Measurements from ENCODE around the gene GCN1.
"Not testable (repeated sequence)": the region's sequence is repeated elsewhere in the genome, so short reads cannot be mapped to it uniquely, and the experiment has no call there.

The GCN1 gene, protein sequence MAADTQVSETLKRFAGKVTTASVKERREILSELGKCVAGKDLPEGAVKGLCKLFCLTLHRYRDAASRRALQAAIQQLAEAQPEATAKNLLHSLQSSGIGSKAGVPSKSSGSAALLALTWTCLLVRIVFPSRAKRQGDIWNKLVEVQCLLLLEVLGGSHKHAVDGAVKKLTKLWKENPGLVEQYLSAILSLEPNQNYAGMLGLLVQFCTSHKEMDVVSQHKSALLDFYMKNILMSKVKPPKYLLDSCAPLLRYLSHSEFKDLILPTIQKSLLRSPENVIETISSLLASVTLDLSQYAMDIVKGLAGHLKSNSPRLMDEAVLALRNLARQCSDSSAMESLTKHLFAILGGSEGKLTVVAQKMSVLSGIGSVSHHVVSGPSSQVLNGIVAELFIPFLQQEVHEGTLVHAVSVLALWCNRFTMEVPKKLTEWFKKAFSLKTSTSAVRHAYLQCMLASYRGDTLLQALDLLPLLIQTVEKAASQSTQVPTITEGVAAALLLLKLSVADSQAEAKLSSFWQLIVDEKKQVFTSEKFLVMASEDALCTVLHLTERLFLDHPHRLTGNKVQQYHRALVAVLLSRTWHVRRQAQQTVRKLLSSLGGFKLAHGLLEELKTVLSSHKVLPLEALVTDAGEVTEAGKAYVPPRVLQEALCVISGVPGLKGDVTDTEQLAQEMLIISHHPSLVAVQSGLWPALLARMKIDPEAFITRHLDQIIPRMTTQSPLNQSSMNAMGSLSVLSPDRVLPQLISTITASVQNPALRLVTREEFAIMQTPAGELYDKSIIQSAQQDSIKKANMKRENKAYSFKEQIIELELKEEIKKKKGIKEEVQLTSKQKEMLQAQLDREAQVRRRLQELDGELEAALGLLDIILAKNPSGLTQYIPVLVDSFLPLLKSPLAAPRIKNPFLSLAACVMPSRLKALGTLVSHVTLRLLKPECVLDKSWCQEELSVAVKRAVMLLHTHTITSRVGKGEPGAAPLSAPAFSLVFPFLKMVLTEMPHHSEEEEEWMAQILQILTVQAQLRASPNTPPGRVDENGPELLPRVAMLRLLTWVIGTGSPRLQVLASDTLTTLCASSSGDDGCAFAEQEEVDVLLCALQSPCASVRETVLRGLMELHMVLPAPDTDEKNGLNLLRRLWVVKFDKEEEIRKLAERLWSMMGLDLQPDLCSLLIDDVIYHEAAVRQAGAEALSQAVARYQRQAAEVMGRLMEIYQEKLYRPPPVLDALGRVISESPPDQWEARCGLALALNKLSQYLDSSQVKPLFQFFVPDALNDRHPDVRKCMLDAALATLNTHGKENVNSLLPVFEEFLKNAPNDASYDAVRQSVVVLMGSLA (N-terminal part only)

DNA sequence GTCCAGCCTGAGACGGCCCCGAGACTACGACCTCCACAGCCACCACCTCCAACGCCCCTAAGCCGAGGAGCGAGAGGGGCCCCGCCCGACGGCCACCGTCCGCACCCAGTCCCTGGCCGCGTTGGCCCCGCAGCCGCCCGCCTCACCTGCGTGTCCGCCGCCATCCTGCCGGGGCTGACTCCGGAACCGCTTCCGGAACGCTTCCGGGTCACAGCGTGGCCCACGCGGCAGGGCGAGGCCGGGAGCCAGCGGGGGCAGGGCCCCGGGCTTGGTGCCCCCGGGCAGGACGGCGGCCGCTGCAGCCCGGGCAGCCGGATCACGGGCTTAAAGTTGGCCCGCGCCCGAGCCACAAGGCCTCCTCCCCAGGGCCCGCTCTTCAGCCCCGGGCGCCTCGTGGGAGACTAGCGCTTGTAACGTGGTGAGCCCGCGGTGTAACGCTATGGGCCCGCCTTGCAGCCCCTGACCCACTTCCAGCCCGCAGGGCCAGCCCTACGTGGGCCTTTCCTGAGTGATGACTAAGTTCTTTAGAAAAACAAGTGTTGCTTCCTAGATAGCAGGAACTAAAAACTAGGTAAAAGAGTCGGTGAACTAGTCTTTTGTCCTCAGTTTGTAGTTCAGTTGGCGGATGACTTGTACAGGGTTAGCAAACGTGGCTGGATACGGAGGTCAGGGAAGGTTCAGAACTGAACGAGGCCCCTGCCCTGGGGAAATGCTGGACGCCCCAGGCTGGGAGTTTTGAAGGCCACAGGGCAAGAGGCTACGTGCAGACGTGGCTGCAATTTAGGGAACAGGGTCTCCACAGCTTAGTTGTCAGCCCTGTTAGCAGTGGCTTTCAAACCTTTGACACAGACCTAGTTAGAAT is at the start of gene GCN1:
Gene GCN1, minus strand, starts transcription at position 182 of the 862 bp plus-strand sequence. Its CDS starts 18 bp downstream, at position 164.
- no peak for DNase-seq

DNA sequence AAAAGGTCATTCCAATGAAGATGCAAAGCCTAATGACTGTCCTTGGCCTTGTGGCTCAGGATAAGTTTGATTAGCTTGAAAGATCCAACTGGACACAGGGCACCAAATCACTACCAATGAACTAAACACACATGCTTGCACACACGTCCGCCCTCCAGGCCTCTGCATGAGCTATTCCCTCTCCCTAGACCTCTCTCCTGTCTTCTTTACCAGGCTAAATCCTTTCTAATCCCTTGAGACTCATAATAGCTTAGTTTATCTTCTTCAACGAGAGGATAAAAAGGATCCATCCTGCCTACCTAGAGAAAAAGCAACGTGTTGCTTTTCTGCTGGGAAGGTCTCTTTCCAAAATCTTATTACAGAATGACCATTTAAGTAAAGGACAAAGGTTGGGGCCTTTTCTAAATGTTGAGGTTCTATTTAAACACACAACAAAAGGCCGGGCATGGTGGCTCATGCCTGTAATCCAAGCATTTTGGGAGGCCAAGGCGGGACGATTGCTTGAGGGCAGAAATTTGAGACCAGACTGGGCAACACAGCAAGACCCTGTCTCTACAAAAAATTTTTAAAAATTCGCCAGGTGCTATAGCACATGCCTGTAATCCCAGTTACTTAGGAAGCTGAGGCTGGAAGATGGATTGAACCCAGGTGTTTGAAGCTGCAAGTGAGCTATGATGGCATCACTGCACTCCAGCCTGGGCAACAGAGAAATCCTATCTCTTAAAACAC is 48.6 kb upstream of the GCN1 start:
- no peak for DNase-seq

DNA sequence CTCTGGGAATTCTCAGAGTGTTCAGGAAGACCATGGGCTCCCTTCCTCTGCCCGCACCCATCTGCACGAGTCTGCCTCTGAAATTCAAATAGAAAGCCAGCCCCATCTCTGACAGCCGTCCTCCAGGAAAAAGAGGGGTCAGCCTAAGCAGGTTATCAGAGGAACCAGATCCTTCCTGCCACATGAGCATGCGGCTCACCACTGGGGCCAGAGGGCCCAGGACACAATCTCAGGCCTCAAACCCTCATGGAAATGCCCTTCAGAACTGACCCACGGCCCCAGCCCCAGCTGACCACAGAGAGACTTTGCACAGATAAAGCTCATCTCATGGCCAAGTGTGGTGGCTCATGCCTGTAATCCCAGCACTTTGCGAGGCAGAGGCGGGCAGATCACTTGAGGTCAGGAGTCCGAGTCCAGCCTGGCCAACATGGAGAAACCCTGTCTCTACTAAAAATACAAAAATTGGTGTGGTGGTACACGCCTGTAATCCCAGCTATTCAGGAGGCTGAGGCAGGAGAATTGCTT is 47.8 kb upstream of the GCN1 start:
- no peak for DNase-seq

DNA sequence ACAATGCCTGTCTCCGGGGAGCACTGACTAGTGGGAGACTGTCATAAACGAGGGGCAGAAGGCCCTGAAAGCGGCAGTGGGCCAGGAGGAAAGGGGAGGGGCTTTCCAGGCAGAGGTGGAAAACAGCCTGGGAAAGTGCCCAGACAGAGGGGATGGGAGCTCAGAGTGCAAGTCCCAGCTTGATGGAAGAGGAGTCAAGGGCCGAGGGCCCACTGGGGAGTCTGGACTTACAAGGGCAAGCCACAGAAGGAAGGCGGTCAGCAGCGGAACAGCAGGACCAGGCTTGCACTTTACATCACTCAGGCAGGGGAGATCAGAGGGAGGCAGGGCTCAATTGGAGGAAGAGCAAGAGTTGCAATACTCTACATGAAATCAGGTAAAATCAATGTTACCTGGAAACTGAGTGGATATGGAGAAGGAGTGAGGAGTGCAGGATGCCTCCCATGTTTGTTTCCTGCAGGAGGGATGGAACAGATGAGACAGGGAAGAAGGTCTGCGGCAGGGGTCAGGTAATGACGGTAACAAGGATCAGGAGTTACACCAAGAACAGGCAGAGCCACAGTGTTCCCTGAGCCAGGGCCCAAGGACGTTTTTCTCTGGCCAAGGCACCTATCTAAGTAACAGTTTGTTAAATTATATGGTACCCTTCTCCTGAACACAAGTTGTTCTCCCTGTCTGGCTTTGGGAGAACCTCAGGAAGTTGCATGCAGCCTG is 47.2 kb upstream of the GCN1 start:
- DNase-seq = no peak

DNA sequence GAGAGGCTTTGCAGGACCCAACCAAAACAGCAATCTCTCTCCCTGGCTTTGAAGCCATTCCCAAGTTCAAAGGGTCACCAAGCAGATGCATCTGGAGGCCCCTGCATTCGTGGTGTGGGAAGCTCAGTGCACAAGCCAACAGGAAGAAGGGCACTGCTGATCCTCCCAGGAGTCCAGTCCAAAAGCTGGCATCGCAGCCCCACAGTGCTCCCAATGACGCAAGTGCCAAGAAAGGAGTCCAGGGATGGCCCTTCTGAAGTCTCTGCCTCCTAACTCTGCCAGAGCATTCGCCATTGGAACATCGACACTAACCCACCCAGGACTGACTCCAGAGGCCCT is 45.9 kb upstream of the GCN1 start:
- no peak for DNase-seq

DNA sequence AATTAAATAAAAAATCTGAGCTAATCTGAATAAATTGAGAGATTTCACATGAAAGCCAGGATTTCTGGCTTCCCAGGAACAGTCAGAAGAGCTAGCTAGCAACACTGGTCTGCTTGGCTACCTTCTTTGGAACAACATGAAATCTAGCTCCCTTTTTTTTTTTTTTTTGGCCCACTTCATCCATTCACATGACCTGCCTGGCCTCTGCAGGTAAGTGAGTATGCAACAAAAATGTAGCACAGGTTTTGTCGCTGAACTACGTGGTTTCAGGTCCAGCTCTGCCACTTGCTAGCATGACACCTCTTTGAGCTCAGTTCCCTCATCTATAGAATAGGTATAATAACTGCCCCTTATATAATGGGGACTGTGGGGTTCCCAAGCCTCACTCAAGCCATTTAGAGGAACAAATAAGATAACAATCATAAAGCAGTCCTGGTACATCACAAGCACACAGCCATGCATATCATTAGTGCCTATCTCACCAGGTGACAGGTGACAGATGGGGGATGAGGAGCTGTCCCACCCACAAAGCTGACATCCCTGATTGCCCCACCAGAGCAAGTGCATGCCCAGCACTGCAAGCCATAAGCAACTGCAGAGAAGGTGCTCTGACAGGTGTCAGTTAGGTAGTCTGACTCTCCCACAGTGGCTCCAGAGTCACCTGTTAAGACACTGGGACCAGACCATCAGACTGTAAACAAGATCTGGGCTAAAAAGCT is 45.4 kb upstream of the GCN1 start:
- no peak for DNase-seq

DNA sequence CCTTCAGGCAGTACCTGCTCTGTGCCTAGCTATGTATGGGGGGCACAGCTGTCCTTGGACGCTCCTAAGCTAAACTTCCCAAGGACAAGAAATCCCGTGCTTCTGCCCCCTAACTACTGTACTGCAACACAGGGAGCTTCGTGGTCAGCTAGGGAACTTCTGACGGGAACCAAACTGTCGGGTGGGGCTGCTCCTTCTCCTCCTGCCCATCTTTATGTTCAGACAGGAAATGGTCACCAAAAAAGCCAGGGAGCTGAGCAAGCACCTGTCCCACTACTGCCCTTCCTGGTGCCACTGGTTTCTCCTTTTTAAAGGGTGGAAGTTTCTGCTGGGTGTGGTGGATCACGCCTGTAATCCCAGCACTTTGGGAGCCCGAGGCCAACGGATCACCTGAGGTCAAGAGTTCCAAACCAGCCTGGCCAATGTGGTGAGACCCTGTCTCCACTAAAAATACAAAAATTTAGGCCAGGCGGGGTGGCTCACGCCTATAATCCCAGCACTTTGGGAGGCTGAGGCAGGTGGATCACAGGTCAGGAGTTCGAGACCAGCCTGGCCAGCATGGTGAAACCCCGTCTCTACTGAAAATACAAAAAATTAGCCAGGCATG is 44.4 kb upstream of the GCN1 start:
- DNase-seq = no peak

DNA sequence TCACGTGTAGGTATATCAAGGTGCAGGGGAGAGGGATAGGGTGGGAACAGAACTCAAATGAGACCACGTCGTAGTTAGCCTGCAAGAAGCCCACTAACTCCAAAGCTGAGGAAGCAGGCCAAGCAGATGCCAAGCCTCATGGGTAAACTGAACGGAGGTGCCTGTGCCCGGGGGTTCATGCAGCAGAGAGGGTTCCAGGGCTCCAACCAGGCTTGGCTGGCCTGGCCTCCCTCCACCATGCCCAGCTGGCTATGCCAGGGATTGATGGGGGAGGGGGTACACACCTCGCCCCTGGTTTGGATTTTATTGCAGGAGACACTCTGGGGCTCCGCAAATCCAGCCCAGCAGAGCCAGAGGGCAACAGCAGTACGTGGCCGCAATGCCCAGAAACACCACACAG is 43.7 kb upstream of the GCN1 start:
- DNase-seq = no peak

DNA sequence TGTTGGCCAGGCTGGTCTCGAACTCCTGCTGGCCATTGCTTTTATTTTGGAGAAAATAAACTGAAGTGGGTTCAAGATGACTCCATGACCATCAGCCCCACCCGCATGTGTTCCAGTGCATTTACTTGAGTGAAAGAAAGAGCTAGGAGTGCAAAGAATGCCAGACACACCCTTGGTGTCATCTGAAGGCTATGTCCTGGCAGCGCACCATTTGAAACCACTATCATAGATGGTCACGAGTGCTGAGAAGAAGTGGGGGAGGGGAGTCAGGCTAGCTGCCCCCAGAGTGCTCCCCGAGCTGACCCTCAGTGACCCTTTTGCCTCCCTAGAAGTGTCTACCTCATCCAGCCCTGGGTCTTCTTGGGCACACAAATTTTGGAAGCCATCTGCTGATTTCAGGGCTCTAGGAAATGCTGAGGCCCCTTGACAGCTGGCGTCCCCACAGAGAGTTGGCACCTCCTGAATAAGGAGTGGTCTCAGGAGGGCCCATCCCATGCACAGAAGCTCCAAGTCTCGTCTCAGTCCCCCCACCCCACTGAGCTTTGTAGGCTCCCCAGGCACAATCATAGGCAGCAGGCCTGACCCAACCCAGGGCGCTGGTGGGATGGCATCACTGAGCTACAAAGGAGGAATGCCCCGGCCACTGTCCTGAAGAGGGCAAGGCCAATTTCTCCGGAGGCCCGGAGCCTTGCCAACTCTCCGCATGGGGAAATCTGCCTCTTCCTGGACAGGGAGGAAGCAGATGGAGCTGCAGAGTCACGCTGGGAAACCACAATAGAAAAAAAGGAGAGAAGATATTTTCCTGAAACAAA is 43.1 kb upstream of the GCN1 start:
- DNase-seq = no peak

DNA sequence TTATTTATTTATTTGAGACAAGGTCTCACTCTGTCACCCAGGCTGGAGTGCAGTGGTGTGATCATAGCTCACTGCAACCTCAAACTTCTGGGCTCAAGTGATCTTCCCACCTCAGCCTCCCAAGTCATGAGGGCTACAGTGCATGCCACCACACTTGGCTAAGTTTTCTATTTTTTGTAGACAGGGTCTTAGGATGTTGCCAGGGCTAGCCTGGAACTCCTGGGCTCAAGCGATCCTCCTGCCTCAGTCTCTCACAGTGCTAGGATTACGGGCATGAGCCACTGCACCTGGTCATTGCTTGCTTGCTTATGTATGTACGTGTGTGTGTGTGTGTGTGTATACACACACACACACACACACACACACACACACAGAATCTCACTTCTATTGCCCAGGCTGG is 42.3 kb upstream of the GCN1 start:
- DNase-seq = not testable (repeated sequence)

DNA sequence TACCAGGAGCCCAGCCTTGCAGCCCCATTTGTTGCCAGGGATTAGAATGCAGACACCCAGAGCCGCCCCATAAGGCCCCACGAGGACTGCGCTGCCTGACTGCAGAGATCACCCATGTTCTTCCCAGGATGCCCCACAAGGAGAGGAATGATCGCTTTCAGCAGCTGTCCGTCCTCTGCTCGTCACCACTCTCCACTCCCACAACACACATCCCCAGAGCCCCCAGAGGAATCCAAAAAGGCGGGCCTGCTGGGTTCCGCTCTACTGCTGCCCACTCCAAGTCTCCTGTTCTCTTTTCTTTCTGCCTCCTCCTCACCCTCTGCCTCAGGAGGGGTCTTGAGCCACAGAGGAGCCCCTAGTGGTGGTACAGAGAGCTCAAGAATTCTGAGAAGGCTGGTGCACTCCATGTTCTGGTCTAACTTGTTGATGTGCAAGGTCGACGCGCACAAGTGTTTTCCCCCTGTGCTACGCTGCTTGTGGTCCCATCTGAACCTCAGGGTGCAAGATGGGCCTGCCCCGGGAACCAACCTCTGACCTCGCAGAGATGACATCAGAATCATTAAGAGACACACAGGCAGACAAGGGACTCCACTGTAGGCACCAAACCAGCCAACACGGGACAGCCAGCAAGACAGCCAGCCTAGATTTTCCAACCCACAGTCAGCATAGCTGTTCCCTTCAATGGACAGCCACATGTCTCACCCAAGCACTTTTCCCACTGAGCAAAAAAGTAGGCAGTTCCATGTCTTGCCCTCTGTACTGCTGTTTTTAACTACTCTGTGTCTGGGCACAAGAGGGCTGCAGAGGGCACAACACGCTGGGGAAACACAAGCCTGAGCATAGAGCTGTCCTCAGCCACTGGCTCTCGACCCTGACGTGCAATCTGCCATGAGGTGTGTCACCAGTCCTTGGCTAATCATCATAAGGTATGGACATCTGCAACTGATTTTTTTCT is 41.1 kb upstream of the GCN1 start:
- no peak for DNase-seq

DNA sequence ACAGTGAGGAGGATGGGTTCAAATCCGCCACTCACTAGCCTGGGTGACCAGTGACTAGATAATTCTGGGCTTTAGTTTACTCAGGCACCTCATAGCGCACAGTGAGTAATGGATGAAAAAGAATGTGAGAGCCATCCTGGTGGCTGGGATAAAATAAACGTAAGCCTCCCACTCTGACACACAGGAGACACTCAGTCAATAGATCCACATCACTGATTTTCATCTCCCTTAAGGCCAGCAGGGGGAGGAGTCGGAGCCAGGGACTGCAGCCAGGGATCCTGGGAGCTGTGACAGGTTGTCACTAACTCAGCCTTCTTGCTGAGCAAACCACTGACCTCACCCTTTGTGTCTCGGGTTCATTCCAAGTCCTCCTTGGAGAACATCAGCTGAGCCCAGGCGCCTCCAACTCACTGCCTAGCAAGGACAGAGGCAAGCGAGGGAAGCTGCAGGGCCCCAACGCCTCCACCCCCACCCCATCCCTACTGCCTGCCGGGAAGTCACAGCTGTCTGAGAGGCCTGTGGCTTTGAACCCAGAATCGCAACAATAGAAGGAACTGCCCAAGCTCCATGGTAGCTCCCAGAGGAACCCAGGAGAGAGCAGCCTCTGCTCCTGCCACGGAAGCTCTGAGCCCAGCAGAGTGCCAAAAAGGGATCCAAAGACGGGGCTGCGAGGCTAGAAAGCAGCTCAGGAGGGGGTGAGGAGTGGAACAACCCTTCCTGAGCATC is 40.3 kb upstream of the GCN1 start:
- no peak for DNase-seq

DNA sequence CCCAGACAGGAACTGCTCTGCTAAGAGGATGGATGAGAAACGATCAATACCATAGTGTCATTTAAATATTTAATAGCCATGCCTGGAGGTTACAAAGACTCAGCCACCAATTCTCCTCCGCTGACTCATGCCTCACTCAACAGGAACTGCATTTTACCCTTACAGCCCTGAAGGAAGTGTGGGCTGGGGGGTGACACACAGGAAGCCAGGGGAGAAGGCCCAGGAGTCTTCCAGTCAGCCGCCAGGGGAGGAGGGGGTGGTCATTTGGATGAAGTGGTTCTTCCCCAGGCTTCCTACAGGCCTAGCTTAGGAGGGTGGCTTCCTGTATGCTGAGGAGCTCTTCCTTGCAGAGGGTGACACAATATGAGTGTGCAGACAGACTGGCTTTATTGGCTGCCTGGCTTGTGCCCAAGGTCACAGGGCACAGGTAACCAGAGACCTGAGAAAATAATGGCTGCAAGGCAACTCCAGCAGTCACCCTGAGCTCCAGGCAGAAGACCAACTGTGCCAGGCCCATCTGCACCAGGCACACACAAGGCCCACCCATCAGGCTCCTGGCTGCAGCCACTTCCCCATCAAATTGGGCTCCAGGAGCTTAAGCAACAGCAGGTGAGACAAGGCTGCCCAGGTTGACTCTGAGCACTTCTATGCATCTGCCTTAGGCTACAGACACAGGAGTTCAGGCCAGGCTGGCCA is 36.9 kb upstream of the GCN1 start:
- peak; percentile 36 for DNase-seq

DNA sequence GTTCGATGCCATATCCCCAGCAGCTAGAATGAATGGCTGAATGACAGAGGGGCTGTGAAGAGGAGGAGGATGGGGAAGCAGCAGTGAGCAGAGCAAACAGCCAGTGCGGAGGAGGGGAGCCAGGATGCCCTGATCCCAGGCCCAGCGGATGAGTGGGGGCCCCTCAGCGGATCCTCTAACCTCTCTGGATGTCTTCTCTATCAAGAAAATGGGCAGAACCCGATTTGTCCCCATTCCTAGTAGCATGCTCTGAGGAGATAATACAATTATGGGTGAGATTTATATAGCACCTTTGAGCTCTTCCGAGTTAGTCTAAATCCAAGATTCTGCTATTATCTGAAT is 36.4 kb upstream of the GCN1 start:
- no peak for DNase-seq

DNA sequence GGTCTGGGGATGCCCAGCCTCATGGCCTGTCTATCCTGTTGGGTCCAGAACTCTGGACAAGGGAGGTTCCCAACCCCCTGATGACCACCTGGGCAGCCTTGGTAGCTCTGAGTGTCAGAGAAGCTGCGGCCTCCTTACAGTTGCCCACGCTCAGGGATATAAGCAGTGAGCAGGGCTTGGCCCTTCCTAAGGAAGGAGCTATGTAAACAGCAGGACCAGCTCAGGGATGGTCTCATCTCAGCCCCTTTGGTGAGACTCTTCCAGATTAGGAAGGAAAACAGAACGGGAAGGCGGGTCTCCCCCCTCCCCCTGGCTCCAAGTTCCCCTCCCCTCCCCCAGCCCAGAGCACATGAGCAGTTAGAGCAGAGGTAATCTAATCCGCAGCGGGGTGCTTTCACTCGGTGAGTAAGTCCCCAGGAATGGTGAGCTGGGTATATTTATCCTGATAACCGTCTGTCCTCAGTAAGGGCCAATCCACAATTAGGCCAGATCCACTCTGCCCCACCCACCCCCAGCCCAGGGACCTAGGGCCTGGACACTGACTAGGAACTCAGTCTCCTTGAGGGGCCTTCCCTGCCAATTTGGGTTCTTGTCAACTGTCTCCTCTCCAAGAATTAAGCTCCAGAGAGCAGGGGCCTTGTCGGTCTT is 35.9 kb upstream of the GCN1 start:
- DNase-seq = no peak
